HepG2 (cell line): ENCODE results near the gene LASP1.

Experiments
- ARNTL ChIP-seq: sonication (generic); formaldehyde crosslinking; IDR thresholded peaks from 2 replicates; pipeline ENCODE4 v1.4.0; 2020; ENCODE audit warnings: mild to moderate bottlenecking, missing genetic modification reagents
- CTCF ChIP-seq: sonication (generic); formaldehyde crosslinking; IDR thresholded peaks from 2 replicates; pipeline ENCODE4 v1.5.0; 2020; ENCODE audit warnings: mild to moderate bottlenecking, missing genetic modification reagents, moderate library complexity
- RAD21 ChIP-seq: fragments of 450-650 bp; formaldehyde crosslinking; IDR thresholded peaks from 2 replicates; pipeline ENCODE4 v1.5.0; 2020; ENCODE audit warnings: mild to moderate bottlenecking
- RBM39 ChIP-seq: fragments of 200-400 bp; formaldehyde crosslinking; IDR thresholded peaks from one replicate; pipeline ENCODE4 v1.6.1; 2018; ENCODE audit warnings: antibody characterized with exemption, mild to moderate bottlenecking, low read depth, low read length; ENCODE audit not compliant: poor library complexity, severe bottlenecking
- ZNF660 ChIP-seq: sonication (generic); formaldehyde crosslinking; IDR thresholded peaks from 2 replicates; pipeline ENCODE4 v1.5.1; 2020; ENCODE audit warnings: mild to moderate bottlenecking, low read depth, missing genetic modification reagents, borderline replicate concordance

- no peak for TF ChIP-seq ARNTL (CRISPR knock-in tag)
- no peak for TF ChIP-seq RAD21 (CRISPR knock-in tag)
- no peak for TF ChIP-seq RBM39
- no peak for TF ChIP-seq ZNF660 (CRISPR knock-in tag)
- TF ChIP-seq CTCF: no peak
These were observed 4.0 kb downstream of the LASP1 start for GRCh38 chr17:38873640-38874380.
